ENCODE data around the gene NPTXR.

The NPTXR gene

DNA sequence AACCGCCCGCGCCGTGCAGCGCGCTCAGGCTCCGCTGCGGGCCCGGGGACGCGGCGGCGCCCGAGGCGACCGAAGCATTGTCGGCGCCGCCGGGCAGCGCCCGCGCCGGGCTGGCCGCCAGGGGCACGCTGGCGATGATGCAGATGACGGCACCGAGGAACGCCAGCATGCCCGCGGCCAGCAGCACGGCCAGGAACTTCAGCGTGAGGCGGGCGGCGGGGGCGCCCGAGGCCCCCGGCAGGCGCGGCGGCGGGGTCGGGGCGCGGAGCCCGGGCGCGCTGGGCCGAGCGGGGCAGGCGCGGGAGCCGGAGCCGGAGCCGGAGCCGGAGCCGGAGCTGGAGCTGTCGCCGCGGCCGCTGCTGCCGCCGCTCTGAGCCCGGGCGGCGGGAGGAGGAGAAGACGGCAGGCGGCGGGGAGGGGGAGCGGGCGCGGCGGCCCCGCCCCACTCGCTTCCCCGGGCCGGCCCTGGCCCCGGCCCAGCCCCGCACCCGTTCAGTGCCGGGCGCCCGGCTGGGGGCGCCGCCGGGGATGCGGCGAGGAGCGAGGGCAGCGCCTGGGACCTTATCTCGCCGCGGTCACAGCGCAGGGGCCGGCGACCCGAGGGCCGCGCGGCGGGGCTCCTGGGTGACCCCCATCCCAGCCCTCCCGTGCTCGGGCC lies at the start of gene NPTXR:
Gene NPTXR (minus strand): TSS at position 372 of the 658 bp plus-strand sequence.
- DNase-seq (ENCODE audit: low read depth in 3 of 3): peak in 1 of 3 donors; percentile 33

DNA sequence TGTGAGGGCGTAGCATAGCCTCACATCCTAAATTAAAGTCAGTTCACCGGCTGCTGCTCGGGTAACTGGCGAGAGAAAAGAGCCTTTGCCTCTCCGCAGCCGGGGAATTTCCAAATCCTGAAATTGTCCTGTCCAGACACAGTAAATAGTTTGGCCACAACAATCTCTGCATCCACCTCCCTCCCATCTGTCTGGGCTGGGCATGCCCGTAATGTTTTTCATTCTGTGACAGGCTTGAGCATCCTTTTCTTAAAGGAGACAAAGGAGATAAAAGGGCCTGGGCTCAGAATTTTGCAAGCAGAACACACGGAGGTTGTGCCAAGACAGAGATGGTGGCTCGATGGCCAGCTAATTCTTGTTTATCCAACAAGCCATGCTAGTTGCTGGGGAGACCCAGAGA lies 47.4 kb upstream of the NPTXR start:
- DNase-seq (ENCODE audit: low read depth in 3 of 3): no peak

DNA sequence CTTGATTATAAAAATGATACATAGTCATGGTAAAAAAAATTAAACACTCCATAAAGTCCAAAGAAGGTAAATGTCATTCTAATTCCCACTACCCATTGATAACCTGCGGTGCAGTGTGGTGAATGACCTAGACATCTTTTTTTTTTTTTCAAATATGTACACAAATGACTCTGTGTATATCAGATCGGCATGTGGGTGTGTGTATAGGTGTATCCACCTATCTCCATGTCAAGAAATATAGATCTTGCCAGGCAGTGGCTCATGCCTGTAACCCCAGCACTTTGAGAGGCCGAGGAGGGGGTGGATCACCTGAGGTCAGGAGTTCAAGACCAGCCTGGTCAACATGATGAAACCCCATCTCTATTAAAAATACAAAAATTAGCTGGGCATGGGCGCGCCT lies 46.5 kb upstream of the NPTXR start:
- no peak for DNase-seq (ENCODE audit: low read depth in 3 of 3)

DNA sequence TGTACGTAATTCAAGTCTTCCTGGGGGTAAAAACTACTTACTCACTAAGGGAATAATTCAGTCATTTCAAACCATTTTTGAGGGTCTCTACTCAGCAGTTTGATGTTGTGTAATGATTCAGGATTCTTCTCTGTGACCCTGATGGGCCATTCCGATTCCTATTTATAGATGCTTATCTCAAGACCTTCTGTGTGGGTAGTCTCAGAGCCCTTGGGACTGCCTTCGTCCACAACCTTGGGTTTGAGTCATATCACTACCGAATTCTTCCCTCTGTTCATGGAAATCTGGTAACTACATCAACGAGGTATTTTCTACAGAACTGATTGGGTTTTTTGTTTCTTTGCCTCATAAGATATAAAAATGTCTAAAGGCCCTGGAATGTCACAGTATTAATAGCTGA lies 42.5 kb upstream of the NPTXR start:
- no peak for DNase-seq (ENCODE audit: low read depth in 3 of 3)

DNA sequence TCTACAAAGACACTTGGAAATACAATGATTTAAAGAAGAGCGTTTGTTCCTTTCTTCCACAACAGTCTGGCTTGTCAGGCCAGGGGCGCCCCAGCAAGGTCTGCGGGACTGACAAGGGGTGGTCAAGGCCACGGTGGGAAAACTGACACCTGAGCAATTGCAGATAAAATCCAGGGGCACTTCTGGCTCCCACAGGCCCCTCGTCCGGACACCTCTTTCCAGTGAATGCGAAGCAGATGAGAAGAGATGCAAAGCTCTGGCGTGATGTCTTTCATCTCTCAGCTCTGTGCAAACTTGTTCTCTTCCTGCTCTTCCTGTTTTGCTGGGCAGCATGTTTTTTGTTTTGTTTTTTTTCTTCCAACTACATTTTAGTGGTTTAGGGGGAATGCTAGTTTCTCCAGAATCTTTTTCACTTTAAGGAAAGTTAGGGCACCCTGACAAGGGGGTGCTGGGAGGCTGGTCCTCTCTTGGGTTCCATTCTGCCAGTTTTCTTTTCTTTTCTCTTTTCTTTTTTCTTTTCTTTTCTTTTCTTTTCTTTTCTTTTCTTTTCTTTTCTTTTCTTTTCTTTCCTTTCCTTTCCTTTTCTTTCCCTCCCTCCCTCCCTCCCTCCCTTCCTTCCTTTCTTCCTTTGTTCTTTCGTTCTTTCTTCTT lies 39.3 kb upstream of the NPTXR start:
- DNase-seq (ENCODE audit: low read depth in 3 of 3): no peak

DNA sequence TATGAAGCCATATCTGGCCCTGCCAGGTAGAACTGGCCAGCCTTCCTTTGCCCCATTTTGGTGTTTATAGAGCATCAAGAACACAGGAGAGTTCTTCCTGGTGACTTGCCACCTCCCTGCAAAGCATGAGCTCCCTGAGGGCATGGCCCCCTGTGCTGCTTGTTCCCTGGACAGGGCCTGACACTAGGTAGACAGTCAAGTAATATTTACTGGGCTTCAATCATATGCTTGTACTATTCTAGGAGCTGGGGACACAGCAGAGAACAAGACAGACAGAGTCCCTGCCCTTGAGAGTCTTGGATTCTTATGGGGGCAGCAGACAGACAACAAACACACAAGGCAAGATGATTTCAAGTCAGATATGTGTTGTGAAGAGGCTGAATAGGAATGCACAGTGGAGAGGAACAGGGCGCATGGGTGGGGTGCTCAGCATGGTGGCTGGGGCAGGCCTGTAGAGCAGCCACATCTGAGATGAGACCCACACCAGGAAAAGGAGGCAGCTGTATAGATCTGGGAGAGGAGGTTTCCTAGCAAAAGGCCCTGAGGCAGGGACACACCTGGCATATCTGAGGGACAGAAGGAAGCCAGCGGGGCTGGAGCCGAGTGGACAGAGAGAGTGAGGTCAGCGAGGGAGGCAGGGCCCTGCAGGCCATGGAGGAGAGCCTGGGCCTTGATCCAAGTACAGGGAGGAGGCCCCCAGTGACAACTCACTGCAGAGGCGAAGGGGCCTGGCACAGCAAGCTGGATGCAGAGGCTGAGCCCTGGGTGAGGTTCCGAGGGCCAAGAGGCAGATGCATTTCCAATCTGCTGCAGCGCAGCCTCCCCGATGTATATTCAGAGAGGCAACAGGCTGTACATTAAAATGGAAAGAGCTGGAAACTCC lies 38.4 kb upstream of the NPTXR start:
- DNase-seq (ENCODE audit: low read depth in 3 of 3): no peak

DNA sequence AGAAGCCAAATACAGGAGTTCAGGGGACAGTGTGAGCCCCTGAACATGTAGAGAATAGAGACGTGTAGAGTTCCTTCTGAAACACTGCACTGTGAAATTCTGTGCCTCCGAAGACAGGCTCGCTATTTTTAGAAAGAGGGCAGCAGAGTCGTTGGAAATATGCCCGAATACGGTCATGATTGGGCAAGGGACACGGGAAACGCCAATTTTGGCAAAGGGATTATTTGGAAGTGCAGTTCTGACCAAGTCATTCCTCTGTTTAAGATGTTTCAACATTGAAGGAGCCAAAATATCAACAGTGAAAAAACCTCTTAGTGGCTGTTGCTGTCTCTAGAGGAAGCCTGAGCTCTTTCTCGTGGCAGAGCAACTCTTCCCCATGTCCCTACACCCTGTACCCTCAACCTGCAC lies 37.6 kb upstream of the NPTXR start:
- no peak for DNase-seq (ENCODE audit: low read depth in 3 of 3)

DNA sequence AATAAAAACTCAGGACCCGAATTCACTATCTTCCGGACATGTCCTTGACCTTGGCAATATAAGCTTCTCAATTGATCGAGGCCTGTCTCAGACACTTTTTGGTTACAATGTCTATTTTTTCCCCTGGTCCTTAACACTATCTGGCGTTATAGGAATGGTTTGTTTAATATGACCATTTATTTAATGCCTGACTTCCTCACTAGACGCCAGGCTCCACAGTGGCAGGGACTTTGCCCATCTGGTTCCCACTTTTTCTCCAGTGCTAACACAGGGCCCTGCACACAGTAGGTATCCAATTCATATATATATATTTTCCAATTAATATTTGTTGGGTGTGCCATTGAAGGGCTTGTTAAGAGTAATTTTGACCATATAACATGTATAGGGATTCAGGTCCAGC lies 36.1 kb upstream of the NPTXR start:
- DNase-seq (ENCODE audit: low read depth in 3 of 3): no peak

DNA sequence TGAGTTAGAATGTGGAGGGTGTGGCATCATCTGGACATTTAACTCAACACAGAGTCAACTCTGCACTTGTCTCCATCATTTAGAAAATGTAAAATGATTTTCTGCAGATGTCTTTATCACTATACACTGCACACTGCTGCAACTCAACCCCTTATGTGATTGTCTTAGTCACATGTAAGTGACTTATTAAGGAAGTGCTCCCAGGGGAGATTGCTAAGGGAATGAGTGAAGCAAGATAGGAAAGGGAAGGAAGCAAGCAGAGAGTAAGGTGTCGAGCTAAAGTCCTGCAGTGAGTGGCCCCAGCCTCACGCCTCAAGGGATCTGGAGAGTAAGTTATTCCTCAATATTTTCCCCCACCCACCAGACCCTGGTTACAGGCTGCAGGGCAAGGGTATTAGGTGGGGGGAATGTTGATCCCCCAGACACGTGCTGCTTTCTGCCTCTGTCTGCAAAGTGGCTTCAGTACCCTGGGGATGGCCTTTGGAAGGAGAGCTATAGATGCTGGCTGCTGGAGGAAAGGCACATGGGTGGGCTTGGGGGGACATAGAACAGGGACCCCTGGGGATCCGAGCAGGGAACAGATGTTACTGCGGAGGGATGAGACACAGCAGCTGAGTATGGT lies 35.4 kb upstream of the NPTXR start:
- no peak for DNase-seq (ENCODE audit: low read depth in 3 of 3)

DNA sequence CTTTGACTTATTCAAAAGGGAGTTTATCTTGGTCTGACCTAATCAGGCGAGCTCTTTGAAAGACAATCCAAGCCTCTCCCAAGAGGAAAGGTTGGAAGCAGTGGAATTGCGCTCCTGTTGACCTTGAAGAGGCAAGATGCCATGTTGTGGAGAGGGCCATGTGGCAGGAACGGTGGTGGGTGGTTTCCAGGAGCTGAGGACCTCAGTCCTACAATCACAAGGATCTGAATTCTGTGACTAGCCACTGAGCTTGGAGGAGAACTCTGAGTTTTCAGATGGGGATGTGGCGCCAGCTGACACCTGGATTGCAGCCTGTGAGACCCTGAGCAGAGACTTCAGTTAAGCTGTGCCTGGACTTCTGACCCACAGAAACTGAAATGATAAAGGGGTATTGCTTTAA lies 34.2 kb upstream of the NPTXR start:
- no peak for DNase-seq (ENCODE audit: low read depth in 3 of 3)

DNA sequence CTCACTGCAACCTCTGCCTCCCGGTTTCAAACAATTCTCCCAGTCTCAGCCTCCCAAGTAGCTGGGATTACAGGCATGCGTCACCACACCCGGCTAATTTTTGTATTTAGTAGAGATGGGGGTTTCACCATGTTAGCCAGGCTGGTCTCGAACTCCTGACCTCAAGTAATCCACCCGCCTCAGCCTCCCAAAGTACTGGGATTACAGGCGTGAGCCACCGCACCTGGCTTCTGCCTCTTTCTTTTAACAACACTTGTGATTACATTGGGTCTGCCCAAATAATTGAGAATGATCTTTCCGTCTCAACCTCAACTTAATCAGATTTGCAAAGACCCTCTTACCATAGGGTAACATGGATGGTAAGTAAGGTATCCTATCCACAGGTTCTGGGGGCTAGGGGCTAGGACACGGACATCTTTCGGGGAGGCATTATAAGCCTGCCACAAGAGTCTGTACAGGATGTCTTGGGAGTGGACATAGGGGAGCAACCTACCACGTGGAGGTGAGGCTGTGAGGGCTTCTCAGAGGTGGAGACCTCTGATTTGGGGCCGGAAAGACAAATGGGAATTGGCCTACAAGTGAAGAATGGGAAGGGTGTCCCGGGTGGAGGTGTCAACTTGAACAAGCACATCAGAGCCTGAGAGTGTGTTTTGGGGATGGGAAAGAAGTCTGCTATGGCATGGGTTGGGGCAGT lies 30.8 kb upstream of the NPTXR start:
- DNase-seq (ENCODE audit: low read depth in 3 of 3): no peak

DNA sequence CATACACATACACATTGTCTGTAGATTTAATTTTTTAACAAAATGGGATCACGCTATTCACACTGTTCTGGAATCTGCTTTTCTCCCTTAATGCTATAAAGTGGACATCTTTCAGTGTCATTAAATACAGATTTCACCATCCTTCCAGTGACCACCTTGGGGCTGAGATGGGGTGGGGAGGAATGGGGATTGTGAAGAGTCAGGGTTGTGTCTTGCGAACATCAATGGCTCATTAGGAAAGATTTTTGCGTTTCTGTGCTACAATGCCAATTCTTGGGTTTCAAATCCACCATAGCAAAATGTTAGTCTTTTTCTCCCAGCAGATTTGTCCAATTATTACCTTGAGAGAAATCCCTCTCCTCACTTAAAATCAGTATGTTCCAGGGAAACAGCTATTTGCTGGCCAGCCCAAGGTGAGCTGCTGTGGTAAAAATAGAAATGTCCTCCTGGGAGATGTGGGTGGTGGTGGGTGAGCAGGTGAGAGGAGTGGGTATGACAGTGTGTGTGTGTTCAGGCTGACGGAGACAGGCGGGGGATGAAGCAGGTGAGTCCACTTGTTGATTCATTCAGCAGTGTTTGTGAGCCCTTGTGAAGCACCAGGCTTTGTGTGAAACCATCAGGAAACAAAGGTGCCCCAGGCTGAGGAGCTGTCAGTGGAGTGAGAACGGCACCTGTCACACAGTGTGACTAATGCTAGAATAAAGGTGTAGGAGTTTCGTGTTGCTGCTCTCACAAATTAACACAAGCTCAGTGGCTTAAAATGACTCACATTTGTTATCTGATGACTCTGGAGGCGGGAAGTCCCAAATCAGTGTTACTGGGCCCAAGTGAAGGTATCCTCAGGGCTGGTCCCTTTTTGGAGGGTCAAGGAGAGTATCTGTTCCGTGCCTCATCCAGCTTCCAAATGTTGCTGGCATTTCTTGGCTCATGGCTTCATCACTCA lies 29.9 kb upstream of the NPTXR start:
- peak; percentile 56 to 76 (median 67) for DNase-seq (ENCODE audit: low read depth in 3 of 3)

DNA sequence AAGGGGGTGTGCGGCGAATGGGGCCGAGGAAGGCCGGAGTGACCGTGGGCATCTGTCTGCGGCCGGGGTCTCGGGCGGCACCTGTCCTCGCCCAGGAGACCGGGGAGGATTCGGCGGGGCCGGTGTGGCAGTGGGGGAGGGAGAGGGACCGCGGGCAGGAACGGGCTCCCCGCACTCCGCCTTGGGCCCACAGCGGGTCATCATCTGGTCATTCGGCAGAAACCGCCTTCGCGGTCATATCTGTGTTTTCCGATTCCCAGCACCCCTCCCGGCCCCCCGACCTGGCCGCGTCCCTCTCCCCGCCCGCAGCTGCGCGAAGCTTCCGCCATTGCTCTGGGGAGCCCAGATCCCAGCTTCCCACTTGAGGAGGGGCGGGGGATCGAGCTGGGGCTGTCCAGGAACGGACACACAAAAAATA lies 29.0 kb upstream of the NPTXR start:
- no peak for DNase-seq (ENCODE audit: low read depth in 3 of 3)

DNA sequence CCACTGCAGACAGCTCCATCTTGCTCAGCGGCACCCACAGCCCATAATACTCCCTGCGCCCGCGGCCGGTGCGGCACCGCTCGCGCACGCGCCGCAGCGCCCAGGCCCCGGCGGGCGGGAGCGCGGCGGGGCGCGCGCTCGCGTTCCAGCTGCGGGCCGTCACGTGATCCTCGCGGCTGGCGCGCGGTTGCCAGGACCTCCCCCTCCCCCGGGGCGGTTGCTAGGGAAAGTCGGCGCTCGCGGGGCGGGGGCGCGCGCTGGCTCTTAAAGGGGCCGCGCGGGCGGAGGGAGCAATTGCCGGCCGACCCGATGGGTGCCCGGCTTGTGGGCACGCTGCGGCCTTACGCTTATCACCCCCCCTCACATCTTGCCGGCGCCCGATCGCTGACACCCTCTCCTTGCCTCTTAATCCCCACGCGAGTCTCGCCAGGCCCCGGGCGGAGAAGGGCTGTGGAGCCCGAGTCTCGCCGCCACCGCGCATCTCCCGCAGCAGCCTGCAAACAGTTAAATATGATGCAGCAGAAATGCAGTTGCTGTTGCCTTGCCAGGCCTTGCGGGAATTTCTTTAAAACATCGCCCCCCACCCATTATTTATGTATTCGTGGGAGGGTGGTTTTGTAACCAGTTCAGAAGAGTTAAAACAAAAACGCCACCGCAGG lies 28.5 kb upstream of the NPTXR start, which contains the start of gene CBX6:
Gene CBX6 (minus strand): TSS at position 45 of the 659 bp plus-strand sequence. CDS start 26 bp downstream, at position 19.
- DNase-seq (ENCODE audit: low read depth in 3 of 3): peak; percentile 86 to 97 (median 87)

DNA sequence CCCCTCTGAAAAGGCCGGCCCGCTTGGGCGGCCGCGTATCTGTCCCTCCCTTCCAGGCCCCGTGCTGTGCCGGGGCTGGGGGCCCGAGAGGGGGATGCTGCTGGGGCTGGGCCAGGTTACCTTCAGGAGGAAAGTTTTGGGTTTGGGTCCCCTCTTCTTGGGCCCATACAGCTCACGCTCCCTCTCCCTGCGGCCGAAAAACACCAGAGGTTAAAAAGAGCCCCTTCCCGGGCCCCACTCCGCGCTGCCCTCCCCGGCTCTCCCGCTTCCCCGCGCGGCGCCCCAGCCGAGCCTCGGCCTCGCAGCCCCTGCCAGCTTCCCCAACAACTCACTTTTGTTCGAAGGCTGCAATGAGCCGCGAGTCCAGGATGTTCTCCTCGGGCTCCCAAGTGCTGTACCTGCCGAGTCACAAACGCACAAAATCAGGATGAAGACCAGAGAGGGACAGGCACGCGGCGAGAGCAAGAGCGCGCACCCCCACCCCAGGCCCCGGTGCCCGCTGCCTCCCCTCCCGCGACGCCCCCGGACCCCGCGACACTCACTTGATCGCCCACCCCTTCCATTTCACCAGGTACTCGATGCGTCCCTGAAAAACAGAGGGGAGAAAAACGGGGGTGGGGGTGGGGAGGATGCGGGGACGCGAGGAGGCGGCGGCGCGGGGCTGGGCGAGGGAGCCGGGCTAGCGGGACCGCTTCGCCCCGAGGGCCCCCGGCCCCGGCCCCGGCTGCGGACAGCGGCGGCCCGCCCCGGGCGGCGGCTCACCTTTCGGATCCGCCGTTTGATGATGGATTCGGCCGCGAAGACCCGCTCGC lies 27.7 kb upstream of the NPTXR start:
- peak in 1 of 3 donors; percentile 35 for DNase-seq (ENCODE audit: low read depth in 3 of 3)

DNA sequence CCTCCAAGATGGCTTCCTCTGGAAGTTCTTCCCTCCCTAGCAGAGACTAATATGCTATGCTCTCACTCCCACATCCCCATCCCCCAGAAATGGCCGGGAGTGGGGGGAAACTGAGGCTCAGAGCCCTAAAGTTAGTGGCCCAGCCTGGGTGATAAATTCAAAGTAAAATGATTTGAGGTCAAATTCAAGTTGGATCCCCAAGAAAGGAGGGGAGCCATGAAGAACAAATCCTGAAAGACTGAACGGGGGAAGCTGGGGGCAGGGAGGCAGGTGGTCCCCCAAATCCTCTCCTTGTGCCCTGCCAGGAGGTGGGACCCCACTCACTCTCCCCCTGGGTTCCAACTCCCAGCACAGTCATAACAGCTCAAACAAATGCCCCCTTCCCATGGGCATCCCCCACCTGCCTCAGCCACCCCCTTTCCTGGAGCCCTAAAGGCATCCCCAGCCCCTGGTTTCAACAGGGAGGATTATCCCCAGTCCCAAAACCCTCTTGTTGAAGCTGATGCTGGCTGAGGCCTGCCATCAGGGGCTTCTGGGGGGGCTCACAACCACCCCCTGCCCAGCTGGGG lies 27.0 kb upstream of the NPTXR start:
- DNase-seq (ENCODE audit: low read depth in 3 of 3): no peak

DNA sequence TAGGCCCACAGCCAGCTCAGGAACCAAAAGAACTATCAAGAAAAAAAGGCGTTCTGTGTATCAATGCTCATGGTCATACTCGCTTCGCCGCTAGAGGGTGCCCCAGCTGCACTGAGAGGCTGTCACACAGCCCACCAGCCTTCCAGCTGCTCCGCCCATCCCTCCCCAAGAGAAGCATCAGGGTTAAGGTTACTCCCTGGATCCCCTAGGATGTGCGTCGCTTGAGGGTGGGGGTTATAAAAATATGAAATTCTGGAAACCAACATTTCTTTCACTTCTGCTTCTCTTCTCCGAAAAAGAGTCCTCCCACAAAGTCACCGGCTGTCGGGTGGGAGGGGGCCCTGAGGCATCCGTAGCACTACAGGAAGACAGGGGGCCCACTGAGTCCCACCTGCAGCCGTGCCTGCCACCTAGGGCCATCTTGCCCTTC lies 26.5 kb upstream of the NPTXR start:
- DNase-seq (ENCODE audit: low read depth in 3 of 3): peak; percentile 74 to 92 (median 77)

DNA sequence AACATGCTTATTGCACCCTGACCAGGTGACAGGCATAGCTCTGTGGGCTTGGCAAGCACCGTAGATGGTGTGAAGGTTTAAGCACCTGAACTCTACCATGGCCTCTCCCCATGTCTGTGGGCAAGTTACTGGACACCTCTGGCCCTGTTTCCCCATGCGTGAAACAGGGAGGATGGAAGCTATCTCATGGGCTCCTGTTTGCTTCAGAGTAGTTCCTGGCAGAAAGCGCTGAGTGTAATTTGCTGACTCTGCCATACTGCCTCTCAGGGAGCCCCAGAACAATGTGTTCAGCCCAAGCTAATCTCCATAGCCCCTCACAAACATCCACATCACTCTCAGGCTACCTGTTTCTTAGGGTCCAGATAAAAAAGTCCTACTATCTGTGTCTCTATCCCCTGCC lies 25.8 kb upstream of the NPTXR start:
- DNase-seq (ENCODE audit: low read depth in 3 of 3): no peak
